HCT116 (cell line): ENCODE results near the gene PLPP7.

Experiments
- EZH2 ChIP-seq: fragments of 200-600 bp; sonication (generic); IDR thresholded peaks from 2 replicates; pipeline ENCODE4 v1.6.1; 2017; ENCODE audit warnings: antibody characterized with exemption, mixed run types
- POLR2A ChIP-seq: IDR thresholded peaks from 2 replicates; pipeline ENCODE4 v1.7.0; 2011; ENCODE audit warnings: borderline replicate concordance; ENCODE audit not compliant: insufficient read depth, insufficient read length; ENCODE audit errors: extremely low read depth
- SP1 ChIP-seq: IDR thresholded peaks from 2 replicates; pipeline ENCODE4 v1.6.1; 2012; ENCODE audit warnings: low read depth
- ZNF274 ChIP-seq: fragments of 200-500 bp; sonication (Bioruptor generic); IDR thresholded peaks from 2 replicates; pipeline ENCODE4 v1.6.1; 2014; ENCODE audit warnings: mild to moderate bottlenecking, low read depth, low read length, inconsistent platforms

DNA sequence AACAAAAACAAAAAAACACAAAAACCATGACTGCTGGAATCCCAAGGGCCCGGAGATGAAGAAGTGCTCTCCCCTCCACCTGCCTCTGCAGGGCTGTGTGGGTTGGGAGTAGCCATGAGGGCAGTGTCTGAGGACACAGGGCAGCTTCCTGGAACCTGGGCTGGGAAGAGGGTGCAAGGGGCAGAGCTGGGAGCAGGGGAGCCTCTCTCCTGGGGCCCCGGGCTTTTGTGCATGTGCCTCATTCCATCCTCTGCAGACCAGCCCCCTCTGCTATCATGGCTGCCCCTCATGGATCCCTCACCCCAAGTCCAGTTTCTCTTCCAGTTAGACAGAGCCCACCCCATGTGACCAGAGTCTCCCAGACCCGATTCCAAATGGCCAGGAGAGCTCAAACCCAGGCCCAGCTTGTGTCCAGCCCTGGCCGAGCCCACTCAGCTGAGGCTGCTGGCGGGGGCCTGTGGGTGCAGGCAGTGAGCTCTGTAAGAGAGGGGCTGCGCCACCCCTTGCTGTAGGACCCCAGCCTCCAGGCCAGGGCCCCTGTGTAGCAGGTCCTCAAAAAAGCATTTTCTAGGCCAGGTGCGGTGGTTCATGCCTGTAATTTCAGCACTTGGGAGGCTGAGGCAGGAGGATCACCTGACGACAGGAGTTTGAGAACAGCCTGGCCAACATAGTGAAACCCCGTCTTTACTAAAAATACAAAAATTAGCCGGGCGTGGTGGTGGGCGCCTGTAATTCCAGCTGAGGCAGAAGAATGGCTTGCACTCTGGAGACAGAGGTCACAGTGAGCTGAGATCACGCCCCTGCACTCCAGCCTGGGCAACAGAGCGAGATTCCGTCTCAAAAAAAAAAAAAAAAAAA lies 44.5 kb downstream of the PLPP7 start:
- no peak for TF ChIP-seq SP1
- TF ChIP-seq POLR2A, result no peak
- TF ChIP-seq ZNF274, result no peak
- no peak for TF ChIP-seq EZH2
